Loucy (cell line): ENCODE results near the gene VIPR2.

ENCODE experiments used
- CTCF ChIP-seq: fragments of 200-600 bp; sonication (generic); conservative IDR thresholded peaks from 2 replicates; pipeline ENCODE4 v1.5.1; 2014; ENCODE audit warnings: mild to moderate bottlenecking, antibody characterized with exemption, low read length
- EZH2phosphoT487 ChIP-seq: fragments of 200-600 bp; IDR thresholded peaks from 2 replicates; pipeline ENCODE4 v1.6.1; 2018; ENCODE audit warnings: antibody characterized with exemption, mild to moderate bottlenecking, moderate library complexity, borderline replicate concordance

- no peak for TF ChIP-seq CTCF
- no peak for TF ChIP-seq EZH2phosphoT487
Measured at GRCh38 chr7:159116581-159117339, 27.9 kb downstream of the VIPR2 start.
